Measurements from ENCODE around the gene HBM.
"Not testable (repeated sequence)": the region's sequence is repeated elsewhere in the genome, so short reads cannot be mapped to it uniquely, and the experiment has no call there.

Gene HBM

DNA sequence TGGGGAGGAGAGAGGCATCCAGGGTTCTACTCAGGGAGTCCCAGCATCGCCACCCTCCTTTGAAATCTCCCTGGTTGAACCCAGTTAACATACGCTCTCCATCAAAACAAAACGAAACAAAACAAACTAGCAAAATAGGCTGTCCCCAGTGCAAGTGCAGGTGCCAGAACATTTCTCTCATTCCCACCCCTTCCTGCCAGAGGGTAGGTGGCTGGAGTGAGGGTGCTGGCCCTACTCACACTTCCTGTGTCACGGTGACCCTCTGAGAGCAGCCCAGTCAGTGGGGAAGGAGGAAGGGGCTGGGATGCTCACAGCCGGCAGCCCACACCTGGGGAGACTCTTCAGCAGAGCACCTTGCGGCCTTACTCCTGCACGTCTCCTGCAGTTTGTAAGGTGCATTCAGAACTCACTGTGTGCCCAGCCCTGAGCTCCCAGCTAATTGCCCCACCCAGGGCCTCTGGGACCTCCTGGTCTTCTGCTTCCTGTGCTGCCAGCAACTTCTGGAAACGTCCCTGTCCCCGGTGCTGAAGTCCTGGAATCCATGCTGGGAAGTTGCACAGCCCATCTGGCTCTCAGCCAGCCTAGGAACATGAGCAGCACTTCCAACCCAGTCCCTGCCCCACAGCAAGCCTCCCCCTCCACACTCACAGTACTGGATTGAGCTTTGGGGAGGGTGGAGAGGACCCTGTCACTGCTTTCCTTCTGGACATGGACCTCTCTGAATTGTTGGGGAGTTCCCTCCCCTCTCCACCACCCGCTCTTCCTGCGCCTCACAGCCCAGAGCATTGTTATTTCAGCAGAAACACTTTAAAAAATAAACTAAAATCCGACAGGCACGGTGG is 8.4 kb downstream of the HBM start:
- H4K8ac ChIP-seq (ENCODE audit: low read length); H3K4ac ChIP-seq (ENCODE audit: low read depth in 1 of 2, low read length in 2 of 2); H3K14ac ChIP-seq (ENCODE audit: low read length in 2 of 2); H3K23ac ChIP-seq (ENCODE audit: low read length in 2 of 2); H3K79me1 ChIP-seq (replicated peaks; ENCODE audit: low read length, poor library complexity, severe bottlenecking); H3K27ac ChIP-seq (ENCODE audit: low read length, poor library complexity, severe bottlenecking); H2BK120ac ChIP-seq (ENCODE audit: low read depth, low read length); H3K4me2 ChIP-seq (ENCODE audit: low read length, poor library complexity, severe bottlenecking); H3K36me3 ChIP-seq (ENCODE audit: control insufficient read depth in 1 of 2, insufficient read depth in 2 of 2, low read depth in 1 of 2, low read length in 2 of 2); H2AFZ ChIP-seq (ENCODE audit: low read depth, low read length); H3K4me3 ChIP-seq (ENCODE audit: insufficient read depth in 1 of 2, low read depth in 1 of 2, low read length in 2 of 2); H2AK5ac ChIP-seq (ENCODE audit: low read length, severe bottlenecking); H4K91ac ChIP-seq (ENCODE audit: low read length); H3K18ac ChIP-seq (ENCODE audit: low read depth in 1 of 2, low read length in 2 of 2); H3K9me3 ChIP-seq (ENCODE audit: control insufficient read depth, low read length); H2BK12ac ChIP-seq (ENCODE audit: low read length in 2 of 2); H2BK15ac ChIP-seq (ENCODE audit: low read depth, poor library complexity, severe bottlenecking); H3K9ac ChIP-seq (ENCODE audit: low read length); H3K4me1 ChIP-seq (ENCODE audit: control insufficient read depth, insufficient read depth, low read depth, low read length); H2BK5ac ChIP-seq (ENCODE audit: low read depth, low read length, poor library complexity, severe bottlenecking): not testable (repeated sequence)
- DNase-seq, result peak; percentile 21
- 32% methylated on average over 6 of the region's 13 CpGs for WGBS
- H3K27me3 ChIP-seq (ENCODE audit: control insufficient read depth in 1 of 2, insufficient read depth in 1 of 2, low read length in 2 of 2), result peaks cover 45 to 52% of the 10 kb centered on the region in 2 experiments

DNA sequence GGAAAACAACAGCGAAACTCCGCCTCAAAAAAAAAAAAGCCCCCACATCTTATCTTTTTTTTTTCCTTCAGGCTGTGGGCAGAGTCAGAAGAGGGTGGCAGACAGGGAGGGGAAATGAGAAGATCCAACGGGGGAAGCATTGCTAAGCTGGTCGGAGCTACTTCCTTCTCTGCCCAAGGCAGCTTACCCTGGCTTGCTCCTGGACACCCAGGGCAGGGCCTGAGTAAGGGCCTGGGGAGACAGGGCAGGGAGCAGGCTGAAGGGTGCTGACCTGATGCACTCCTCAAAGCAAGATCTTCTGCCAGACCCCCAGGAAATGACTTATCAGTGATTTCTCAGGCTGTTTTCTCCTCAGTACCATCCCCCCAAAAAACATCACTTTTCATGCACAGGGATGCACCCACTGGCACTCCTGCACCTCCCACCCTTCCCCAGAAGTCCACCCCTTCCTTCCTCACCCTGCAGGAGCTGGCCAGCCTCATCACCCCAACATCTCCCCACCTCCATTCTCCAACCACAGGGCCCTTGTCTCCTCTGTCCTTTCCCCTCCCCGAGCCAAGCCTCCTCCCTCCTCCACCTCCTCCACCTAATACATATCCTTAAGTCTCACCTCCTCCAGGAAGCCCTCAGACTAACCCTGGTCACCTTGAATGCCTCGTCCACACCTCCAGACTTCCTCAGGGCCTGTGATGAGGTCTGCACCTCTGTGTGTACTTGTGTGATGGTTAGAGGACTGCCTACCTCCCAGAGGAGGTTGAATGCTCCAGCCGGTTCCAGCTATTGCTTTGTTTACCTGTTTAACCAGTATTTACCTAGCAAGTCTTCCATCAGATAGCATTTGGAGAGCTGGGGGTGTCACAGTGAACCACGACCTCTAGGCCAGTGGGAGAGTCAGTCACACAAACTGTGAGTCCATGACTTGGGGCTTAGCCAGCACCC is 9.5 kb downstream of the HBM start:
- Histone ChIP-seq H3K36me3 (ENCODE audit: control insufficient read depth in 1 of 2, insufficient read depth in 2 of 2, low read depth in 1 of 2, low read length in 2 of 2) (no peaks in the 10 kb centered on the region), H4K8ac (ENCODE audit: low read length) (no peak overlapping the region), H3K79me1 (replicated peaks; ENCODE audit: low read length, poor library complexity, severe bottlenecking) (no peaks in the 10 kb centered on the region), H3K4me1 (ENCODE audit: control insufficient read depth, insufficient read depth, low read depth, low read length) (peaks cover 3% of the 10 kb centered on the region), H3K18ac (ENCODE audit: low read depth in 1 of 2, low read length in 2 of 2) (no peak overlapping the region), H2BK5ac (ENCODE audit: low read depth, low read length, poor library complexity, severe bottlenecking) (no peak overlapping the region), H2BK15ac (ENCODE audit: low read depth, poor library complexity, severe bottlenecking) (no peak overlapping the region), H3K9ac (ENCODE audit: low read length) (no peak overlapping the region), H3K4me3 (ENCODE audit: insufficient read depth in 1 of 2, low read depth in 1 of 2, low read length in 2 of 2) (no peak overlapping the region), H2BK12ac (ENCODE audit: low read length in 2 of 2) (no peak overlapping the region), H2AK5ac (ENCODE audit: low read length, severe bottlenecking) (no peak overlapping the region), H2BK120ac (ENCODE audit: low read depth, low read length) (no peak overlapping the region), H3K23ac (ENCODE audit: low read length in 2 of 2) (peak overlapping the region in 1 of 2 experiments; percentile 17), H4K91ac (ENCODE audit: low read length) (no peak overlapping the region), H3K14ac (ENCODE audit: low read length in 2 of 2) (no peak overlapping the region), H2AFZ (ENCODE audit: low read depth, low read length) (no peak overlapping the region), H3K4me2 (ENCODE audit: low read length, poor library complexity, severe bottlenecking) (no peak overlapping the region), H3K4ac (ENCODE audit: low read depth in 1 of 2, low read length in 2 of 2) (no peak overlapping the region), H3K27ac (ENCODE audit: low read length, poor library complexity, severe bottlenecking) (no peak overlapping the region), H3K9me3 (ENCODE audit: control insufficient read depth, low read length) (no peaks in the 10 kb centered on the region), H3K27me3 (ENCODE audit: control insufficient read depth in 1 of 2, insufficient read depth in 1 of 2, low read length in 2 of 2) (peaks cover 53 to 60% of the 10 kb centered on the region in 2 experiments)
- WGBS, result 43% methylated on average over 3 of the region's 8 CpGs
- no peak for DNase-seq

DNA sequence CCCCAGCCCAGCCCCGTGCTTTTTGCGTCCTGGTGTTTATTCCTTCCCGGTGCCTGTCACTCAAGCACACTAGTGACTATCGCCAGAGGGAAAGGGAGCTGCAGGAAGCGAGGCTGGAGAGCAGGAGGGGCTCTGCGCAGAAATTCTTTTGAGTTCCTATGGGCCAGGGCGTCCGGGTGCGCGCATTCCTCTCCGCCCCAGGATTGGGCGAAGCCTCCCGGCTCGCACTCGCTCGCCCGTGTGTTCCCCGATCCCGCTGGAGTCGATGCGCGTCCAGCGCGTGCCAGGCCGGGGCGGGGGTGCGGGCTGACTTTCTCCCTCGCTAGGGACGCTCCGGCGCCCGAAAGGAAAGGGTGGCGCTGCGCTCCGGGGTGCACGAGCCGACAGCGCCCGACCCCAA is 10.2 kb downstream of the HBM start:
- H2BK120ac ChIP-seq (ENCODE audit: low read depth, low read length); H3K9me3 ChIP-seq (ENCODE audit: control insufficient read depth, low read length); H3K18ac ChIP-seq (ENCODE audit: low read depth in 1 of 2, low read length in 2 of 2); H2BK12ac ChIP-seq (ENCODE audit: low read length in 2 of 2); H2AK5ac ChIP-seq (ENCODE audit: low read length, severe bottlenecking); H3K9ac ChIP-seq (ENCODE audit: low read length); H3K23ac ChIP-seq (ENCODE audit: low read length in 2 of 2); H3K79me1 ChIP-seq (replicated peaks; ENCODE audit: low read length, poor library complexity, severe bottlenecking); H2AFZ ChIP-seq (ENCODE audit: low read depth, low read length); H3K27ac ChIP-seq (ENCODE audit: low read length, poor library complexity, severe bottlenecking); DNase-seq; H3K4me3 ChIP-seq (ENCODE audit: insufficient read depth in 1 of 2, low read depth in 1 of 2, low read length in 2 of 2); H2BK15ac ChIP-seq (ENCODE audit: low read depth, poor library complexity, severe bottlenecking); H3K4ac ChIP-seq (ENCODE audit: low read depth in 1 of 2, low read length in 2 of 2); H3K36me3 ChIP-seq (ENCODE audit: control insufficient read depth in 1 of 2, insufficient read depth in 2 of 2, low read depth in 1 of 2, low read length in 2 of 2); H2BK5ac ChIP-seq (ENCODE audit: low read depth, low read length, poor library complexity, severe bottlenecking); H3K4me2 ChIP-seq (ENCODE audit: low read length, poor library complexity, severe bottlenecking); H4K91ac ChIP-seq (ENCODE audit: low read length); H3K14ac ChIP-seq (ENCODE audit: low read length in 2 of 2); H4K8ac ChIP-seq (ENCODE audit: low read length): not testable (repeated sequence)
- Histone ChIP-seq H3K27me3 (ENCODE audit: control insufficient read depth in 1 of 2, insufficient read depth in 1 of 2, low read length in 2 of 2) (peaks cover 54 to 56% of the 10 kb centered on the region in 2 experiments), H3K4me1 (ENCODE audit: control insufficient read depth, insufficient read depth, low read depth, low read length) (peaks cover 11% of the 10 kb centered on the region)
- WGBS, result no CpG with 5 or more reads among the region's 39 CpGs
